HepG2 (cell line): Measurements from ENCODE around the gene NUP93. TPM values are rescaled to one million over a fixed set of nuclear protein-coding genes. Genes with fewer than 3 reads are reported as not detected.

Experiments used
- ATAC-seq: fragments of 200-7000 bp; cut with Tn5 transposase; 3 replicates; pipeline ENCODE4 v1.9.1; 2020; ENCODE audit warnings: mild to moderate bottlenecking, moderate library complexity
- BruUV-seq: library from RNA; stranded (reverse); fragments of 400-500 nt; replicated peaks from 2 replicates; lab custom pipeline; 2021; lab: Mats Ljungman, UMichigan
- CTCF ChIA-PET: fragments of 300-600 bp; formaldehyde crosslinking; extraction: SDS; loops from one replicate; lab custom pipeline; 2021; ENCODE audit warnings: low total read pairs, inconsistent platforms, low intra/inter-chr PET ratio; lab: Yijun Ruan, JAX
- POLR2A ChIA-PET: fragments of 350-600 bp; sonication (Branson Sonifier 250); formaldehyde crosslinking; loops from one replicate; lab custom pipeline; 2020; ENCODE audit warnings: antibody characterized with exemption, inconsistent platforms; lab: Yijun Ruan, JAX
- DNase-seq: peaks from one replicate; pipeline ENCODE4 v3.0.0-alpha.2; 2015; ENCODE audit warnings: low spot score
- FAIRE-seq: peaks from 3 replicates; lab custom pipeline; 2011; peaks lifted over from hg19 to GRCh38; lab: Jason Lieb, UNC
- H2AFZ ChIP-seq: one replicate; pipeline ENCODE4 v1.6.1; 2011; ENCODE audit warnings: low read length, inconsistent platforms
- H3K27ac ChIP-seq: fragments of 300-600 bp; 3 replicates; pipeline ENCODE4 v1.8.0; 2011; ENCODE audit warnings: mixed run types, mild to moderate bottlenecking, mixed read lengths, low read length, inconsistent platforms; ENCODE audit not compliant: insufficient read depth; ENCODE audit errors: extremely low read length
- H3K27me3 ChIP-seq, 2 experiments: fragments of 200-600 bp in 1 of 2; 2 replicates in 1 of 2; 3 replicates in 1 of 2; pipeline versions ENCODE4 v1.6.0 to v1.8.0; 2011; ENCODE audit warnings: low read length in 2 of 2, mild to moderate bottlenecking in 2 of 2, moderate library complexity in 2 of 2, inconsistent platforms in 1 of 2; ENCODE audit not compliant: insufficient read depth in 2 of 2, control insufficient read depth in 1 of 2
- H3K36me3 ChIP-seq, 2 experiments: fragments of 200-600 bp in 1 of 2; replicated peaks in 1 of 2; 2 replicates in 1 of 2; 3 replicates in 1 of 2; pipeline versions ENCODE4 v1.5.1 to v1.8.0; 2011; ENCODE audit warnings: low read length in 2 of 2, inconsistent platforms in 1 of 2; ENCODE audit not compliant: insufficient read depth in 2 of 2, control insufficient read depth in 1 of 2
- H3K4me1 ChIP-seq: 2 replicates; pipeline ENCODE4 v1.5.1; 2012; ENCODE audit warnings: low read length, inconsistent platforms; ENCODE audit not compliant: insufficient read depth
- H3K4me2 ChIP-seq: 2 replicates; pipeline ENCODE4 v1.6.0; 2011; ENCODE audit warnings: low read depth, low read length, inconsistent platforms
- H3K4me3 ChIP-seq, 3 experiments: fragments of 200-600 bp in 1 of 3; sonication (generic), shearing (Covaris generic) in 1 of 3; replicated peaks in 1 of 3; 2 replicates each; pipeline ENCODE4 v1.5.1; 2011 to 2016; ENCODE audit warnings: low read length in 3 of 3, inconsistent platforms in 2 of 3, low read depth in 2 of 3, mild to moderate bottlenecking in 2 of 3, control low read depth in 1 of 3, mixed read lengths in 1 of 3; ENCODE audit not compliant: insufficient read depth in 1 of 3
- H3K79me2 ChIP-seq: one replicate; pipeline ENCODE4 v1.6.1; 2011; ENCODE audit warnings: low read length, inconsistent platforms; ENCODE audit not compliant: insufficient read depth
- H3K9ac ChIP-seq: 2 replicates; pipeline ENCODE4 v1.6.0; 2011; ENCODE audit warnings: mild to moderate bottlenecking, low read depth, low read length, inconsistent platforms; ENCODE audit not compliant: insufficient read depth
- H3K9me3 ChIP-seq: 2 replicates; pipeline ENCODE4 v1.5.1; 2012; ENCODE audit warnings: mild to moderate bottlenecking, low read length
- H4K20me1 ChIP-seq: 2 replicates; pipeline ENCODE4 v1.6.0; 2011; ENCODE audit warnings: inconsistent platforms, mild to moderate bottlenecking, low read length, moderate library complexity; ENCODE audit not compliant: insufficient read depth
- AKAP8 ChIP-seq: sonication (generic); formaldehyde crosslinking; IDR thresholded peaks from 2 replicates; pipeline ENCODE4 v1.5.1; 2020; ENCODE audit warnings: mild to moderate bottlenecking, missing genetic modification reagents
- ATF6 ChIP-seq: sonication (generic); formaldehyde crosslinking; conservative IDR thresholded peaks from 2 replicates; pipeline ENCODE4 v1.4.0; 2020; ENCODE audit warnings: missing genetic modification reagents
- FLYWCH1 ChIP-seq: sonication (generic); formaldehyde crosslinking; IDR thresholded peaks from 2 replicates; pipeline ENCODE4 v1.8.1; 2023; ENCODE audit warnings: mild to moderate bottlenecking, missing genetic modification reagents
- GABPA ChIP-seq, 2 experiments: IDR thresholded peaks; 2 replicates each; pipeline ENCODE4 v1.6.1; 2011 to 2016; ENCODE audit warnings: low read depth in 2 of 2, low read length in 1 of 2, missing biosample characterization in 1 of 2, missing genetic modification characterization in 1 of 2
- LCORL ChIP-seq, 2 experiments: fragments of 450-650 bp in 1 of 2; sonication (generic) in 1 of 2; formaldehyde crosslinking in 1 of 2; IDR thresholded peaks; 2 replicates each; pipeline versions ENCODE4 v1.5.0 to v1.6.1; 2017 to 2020; ENCODE audit warnings: antibody characterized with exemption in 1 of 2, missing genetic modification reagents in 1 of 2
- PHF8 ChIP-seq: sonication (generic); formaldehyde crosslinking; IDR thresholded peaks from 2 replicates; pipeline ENCODE4 v1.5.0; 2020; ENCODE audit warnings: missing genetic modification reagents
- RFX5 ChIP-seq: IDR thresholded peaks from 2 replicates; pipeline ENCODE4 v1.6.1; 2011; ENCODE audit warnings: low read depth, low read length, improper control_type of control experiment
- SAP130 ChIP-seq: IDR thresholded peaks from 2 replicates; pipeline ENCODE4 v1.6.1; 2016; ENCODE audit warnings: low read depth
- SP1 ChIP-seq, 2 experiments: fragments of 450-650 bp in 1 of 2; sonication (generic) in 1 of 2; formaldehyde crosslinking in 1 of 2; IDR thresholded peaks; 2 replicates each; pipeline versions ENCODE4 v1.4.0 to v1.6.1; 2016 to 2020; ENCODE audit warnings: missing genetic modification reagents in 1 of 2
- TRIM24 ChIP-seq: sonication (generic); formaldehyde crosslinking; IDR thresholded peaks from 2 replicates; pipeline ENCODE4 v1.8.0; 2022; ENCODE audit warnings: mild to moderate bottlenecking, missing genetic modification reagents
- ZBTB25 ChIP-seq: IDR thresholded peaks from 2 replicates; pipeline ENCODE4 v1.6.1; 2018; ENCODE audit warnings: missing genetic modification reagents
- ZBTB38 ChIP-seq: sonication (generic); formaldehyde crosslinking; IDR thresholded peaks from 2 replicates; pipeline ENCODE4 v1.5.1; 2020; ENCODE audit warnings: mild to moderate bottlenecking, missing genetic modification reagents
- ZNF329 ChIP-seq: sonication (generic); formaldehyde crosslinking; IDR thresholded peaks from 2 replicates; pipeline ENCODE4 v1.9.0; 2021; ENCODE audit warnings: low read depth, mild to moderate bottlenecking, missing genetic modification reagents
- ZNF441 ChIP-seq: sonication (generic); formaldehyde crosslinking; IDR thresholded peaks from 2 replicates; pipeline ENCODE4 v1.7.0; 2021; ENCODE audit warnings: missing genetic modification reagents, borderline replicate concordance
- ZNF501 ChIP-seq: sonication (generic); formaldehyde crosslinking; IDR thresholded peaks from 2 replicates; pipeline ENCODE4 v1.5.1; 2020; ENCODE audit warnings: mild to moderate bottlenecking, moderate library complexity, missing genetic modification reagents
- WGBS: methylation state at CpG from one replicate; pipeline ENCODE4 v1.1.6; 2017; ENCODE audit warnings: low lambda C conversion rate; 5-methylcytosine and 5-hydroxymethylcytosine counted together
- in situ Hi-C: cut with HindIII; loops from 2 replicates; pipeline ENCODE4 v1.10.0; 2017; ENCODE audit warnings: low pct_unique_long_range_greater_than_20kb; ENCODE audit not compliant: extremely low pct_ligation_motif_present
- intact Hi-C: fragments of 100-400 bp; cut with micrococcal nuclease; formaldehyde crosslinking; loops from one replicate; pipeline ENCODE4 v1.10.0; 2022; ENCODE audit not compliant: unreplicated experiment
- polyA plus RNA-seq, 8 experiments: library from polyadenylated mRNA; depleted of rRNA in 3 of 8; stranded (reverse) in 7 of 8; unstranded in 1 of 8; fragments of >200 nt; fragmentation: Illumina TruSeq in 4 of 8; extraction: Trizol in 4 of 8; gene quantifications; 2 replicates each; pipeline versions ENCODE4 v1.2.1 to v1.2.3, GENCODE V29; 2011 to 2016; ENCODE audit warnings: low read depth in 4 of 8, missing spikeins in 1 of 8, mixed read lengths in 1 of 8; ENCODE audit not compliant: insufficient read depth in 1 of 8
- total RNA-seq, 5 experiments: library from RNA; depleted of rRNA; stranded (reverse); fragments of >200 nt; fragmentation: Illumina TruSeq; extraction: Trizol; gene quantifications; 2 replicates each; pipeline ENCODE4 v1.2.3, GENCODE V29; 2016; ENCODE audit warnings: low read depth in 1 of 5

The NUP93 gene
- total and polyA plus RNA-seq, 2 of the 13 experiments (the other 11 are each of a cell fraction or from before 2014, with no cell fraction given): 58.5 to 140 TPM

- POLR2A ChIA-PET: no interaction called here
- no peak overlapping the region for H3K9ac ChIP-seq
- H3K4me3 ChIP-seq: no peak overlapping the region
- no TSS peak for BruUV-seq
- H2AFZ ChIP-seq: no peak overlapping the region
- no peaks in the 10 kb centered on the region for H4K20me1 ChIP-seq
- WGBS: 77% methylated on average over 1 of the region's 1 CpG
- peaks cover 51% of the 10 kb centered on the region for H3K4me1 ChIP-seq
- intact Hi-C loops (no loop called here), in situ Hi-C loops (no loop called here)
- CTCF ChIA-PET: no interaction called here
- ATAC-seq (no peak), FAIRE-seq (no peak), DNase-seq (no peak)
- peak overlapping the region; percentile 78; the same call in 1 of the 2 replicates for H3K4me2 ChIP-seq
- no peak overlapping the region for H3K27ac ChIP-seq
- H3K27me3 ChIP-seq: no peaks in the 10 kb centered on the region; a peak in 1 of 5 replicates
- peaks cover 30% of the 10 kb centered on the region for H3K79me2 ChIP-seq
- H3K36me3 ChIP-seq: no peaks in the 10 kb centered on the region
- no peak for TF ChIP-seq AKAP8
- no peaks in the 10 kb centered on the region for H3K9me3 ChIP-seq
Observed at GRCh38 chr16:56728027-56728426, 1.9 kb upstream of the NUP93 start.

- intact Hi-C loops (no loop called here), in situ Hi-C loops (no loop called here)
- no peaks in the 10 kb centered on the region for H3K9me3 ChIP-seq
- no peaks in the 10 kb centered on the region for H3K36me3 ChIP-seq
- no peaks in the 10 kb centered on the region for H4K20me1 ChIP-seq
- no peaks in the 10 kb centered on the region; a peak in 1 of 5 replicates for H3K27me3 ChIP-seq
- FAIRE-seq (peak; percentile 28), DNase-seq (no peak), ATAC-seq (peak; percentile 45)
- peaks cover 42% of the 10 kb centered on the region for H3K79me2 ChIP-seq
- H3K4me2 ChIP-seq: peak overlapping the region; percentile 78
- BruUV-seq: TSS peak; percentile 94
- ChIA-PET CTCF (no interaction called here), POLR2A (interaction anchor here (0.7 to 1.0 kb wide), 2 partner anchors 46 to 123 kb away, joined by 3 read pairs; partner anchors contain the start of gene MT1X)
- peak overlapping the region; percentile 94 for H3K9ac ChIP-seq
- H3K4me1 ChIP-seq: peaks cover 57% of the 10 kb centered on the region
- H3K27ac ChIP-seq: peak overlapping the region; percentile 76
- peak overlapping the region; percentile 94 to 98 (median 97) for H3K4me3 ChIP-seq
- H2AFZ ChIP-seq: peak overlapping the region; percentile 94
- 43% methylated on average over 8 of the region's 8 CpGs for WGBS
- TF ChIP-seq ZBTB25 (CRISPR knock-in tag): no peak
- no peak for TF ChIP-seq TRIM24
- TF ChIP-seq ZNF441: no peak
- no peak for TF ChIP-seq GABPA (IDR thresholded peaks at IDR 0.05; ENCODE audit: low read depth, low read length)
- TF ChIP-seq GABPA (CRISPR knock-in tag; IDR thresholded peaks at IDR 0.05; ENCODE audit: low read depth): no peak
- TF ChIP-seq ZNF329 (CRISPR knock-in tag): no peak
- no peak for TF ChIP-seq PHF8 (CRISPR knock-in tag)
- no peak for TF ChIP-seq ATF6 (CRISPR knock-in tag)
- no peak for TF ChIP-seq LCORL (IDR thresholded peaks at IDR 0.05)
- TF ChIP-seq LCORL (CRISPR knock-in tag; IDR thresholded peaks at IDR 0.05): 0 out of 2 replicates have a peak, but pooled peaks have one; percentile 21
- TF ChIP-seq RFX5: no peak
- no peak for TF ChIP-seq ZNF501
- TF ChIP-seq ZBTB38 (CRISPR knock-in tag): no peak
- no peak for TF ChIP-seq SP1 (IDR thresholded peaks at IDR 0.05)
- no peak for TF ChIP-seq SP1 (CRISPR knock-in tag; IDR thresholded peaks at IDR 0.05)
- 0 out of 2 replicates have a peak, but pooled peaks have one; percentile 58 for TF ChIP-seq FLYWCH1 (CRISPR knock-in tag)
- no peak for TF ChIP-seq SAP130 (CRISPR knock-in tag)
Observed at GRCh38 chr16:56728980-56729734, 772 bp upstream of the NUP93 start.
